CD14-positive monocyte (primary cell): Measurements from ENCODE around the gene DACT3. TPM values are rescaled to one million over a fixed set of nuclear protein-coding genes. Genes with fewer than 3 reads are reported as not detected.
A peak's percentile ranks its signal among the peaks of the same experiment; 100 is the strongest.

Experiments
- DNase-seq, 3 donors: peaks; one replicate each; pipeline ENCODE4 v3.0.0-alpha.2; 2011 to 2022
- H2AFZ ChIP-seq: 2 replicates; pipeline ENCODE4 v1.6.0; 2012; ENCODE audit warnings: mild to moderate bottlenecking, low read depth, low read length, inconsistent platforms; ENCODE audit not compliant: insufficient read depth, poor library complexity, severe bottlenecking
- H3K27ac ChIP-seq, 2 donors: 1 replicate in 1 of 2; 2 replicates in 1 of 2; pipeline ENCODE4 v1.5.1; 2012 to 2013; ENCODE audit warnings: low read length in 2 of 2, control low read depth in 1 of 2, inconsistent platforms in 1 of 2, low read depth in 1 of 2, mild to moderate bottlenecking in 1 of 2
- H3K27me3 ChIP-seq, 2 donors: one replicate each; pipeline versions ENCODE4 v1.6.0 to v1.6.1; 2011 to 2013; ENCODE audit warnings: low read length in 2 of 2; ENCODE audit not compliant: control insufficient read depth in 2 of 2, insufficient read depth in 2 of 2
- H3K36me3 ChIP-seq, 2 donors: replicated peaks in 1 of 2; 1 replicate in 1 of 2; 2 replicates in 1 of 2; pipeline versions ENCODE4 v1.5.1 to v1.6.1; 2012 to 2013; ENCODE audit warnings: low read length in 2 of 2, control low read depth in 1 of 2, inconsistent platforms in 1 of 2, mild to moderate bottlenecking in 1 of 2; ENCODE audit not compliant: insufficient read depth in 2 of 2, control insufficient read depth in 1 of 2
- H3K4me1 ChIP-seq, 2 donors: 1 replicate in 1 of 2; 2 replicates in 1 of 2; pipeline versions ENCODE4 v1.5.1 to v1.6.1; 2012 to 2013; ENCODE audit warnings: low read length in 2 of 2, control low read depth in 1 of 2, inconsistent platforms in 1 of 2, mild to moderate bottlenecking in 1 of 2, moderate library complexity in 1 of 2; ENCODE audit not compliant: insufficient read depth in 2 of 2, control insufficient read depth in 1 of 2
- H3K4me2 ChIP-seq: replicated peaks from 2 replicates; pipeline ENCODE3; 2012; ENCODE audit warnings: low read length, moderate library complexity, mild to moderate bottlenecking; ENCODE audit not compliant: poor library complexity, severe bottlenecking; ENCODE audit errors: extremely low read depth
- H3K4me3 ChIP-seq, 3 experiments: fragments of 200-600 bp in 1 of 3; sonication (generic) in 1 of 3; replicated peaks in 1 of 3; 1 replicate in 2 of 3; 2 replicates in 1 of 3; pipeline ENCODE4 v1.5.1; 2011 to 2013; ENCODE audit warnings: low read length in 3 of 3, mild to moderate bottlenecking in 3 of 3, control low read depth in 2 of 3, low read depth in 2 of 3, inconsistent platforms in 1 of 3, moderate library complexity in 1 of 3
- H3K79me2 ChIP-seq: 2 replicates; pipeline ENCODE4 v1.6.0; 2012; ENCODE audit warnings: mild to moderate bottlenecking, control low read depth, inconsistent platforms, low read length, moderate library complexity; ENCODE audit not compliant: insufficient read depth
- H3K9ac ChIP-seq: 2 replicates; pipeline ENCODE4 v1.6.0; 2017; ENCODE audit warnings: low read length, mild to moderate bottlenecking; ENCODE audit not compliant: insufficient read depth, poor library complexity, severe bottlenecking
- H3K9me3 ChIP-seq, 2 donors: replicated peaks in 1 of 2; 1 replicate in 1 of 2; 2 replicates in 1 of 2; pipeline versions ENCODE4 v1.5.1 to v1.6.1; 2012 to 2013; ENCODE audit warnings: low read length in 2 of 2, control low read depth in 1 of 2; ENCODE audit not compliant: control insufficient read depth in 1 of 2, insufficient read depth in 1 of 2
- H4K20me1 ChIP-seq: 2 replicates; pipeline ENCODE4 v1.6.0; 2012; ENCODE audit warnings: mild to moderate bottlenecking, low read length, control low read depth, moderate library complexity; ENCODE audit not compliant: insufficient read depth
- H3K27ac Mint-ChIP-seq, 7 donors: one replicate each; pipeline ENCODE4 v1.8.0; 2020; ENCODE audit warnings: mild to moderate bottlenecking in 7 of 7, mixed read lengths in 7 of 7, moderate library complexity in 6 of 7, inconsistent platforms in 2 of 7
- H3K27me3 Mint-ChIP-seq, 3 donors: one replicate each; pipeline ENCODE4 v1.8.0; 2021 to 2022; ENCODE audit warnings: low read depth in 3 of 3, mild to moderate bottlenecking in 3 of 3, mixed read lengths in 3 of 3, moderate library complexity in 3 of 3, inconsistent platforms in 1 of 3
- H3K36me3 Mint-ChIP-seq, 2 donors: one replicate each; pipeline ENCODE4 v1.8.0; 2020; ENCODE audit warnings: mixed read lengths in 2 of 2, inconsistent platforms in 1 of 2, mild to moderate bottlenecking in 1 of 2
- H3K4me1 Mint-ChIP-seq: one replicate; pipeline ENCODE4 v1.8.0; 2020; ENCODE audit warnings: mild to moderate bottlenecking, mixed read lengths
- H3K4me3 Mint-ChIP-seq, 2 donors: one replicate each; pipeline ENCODE4 v1.8.0; 2020; ENCODE audit warnings: mild to moderate bottlenecking in 2 of 2, mixed read lengths in 2 of 2, moderate library complexity in 1 of 2
- H3K9me3 Mint-ChIP-seq, 7 donors: one replicate each; pipeline ENCODE4 v1.8.0; 2020 to 2022; ENCODE audit warnings: mixed read lengths in 7 of 7, mild to moderate bottlenecking in 6 of 7, moderate library complexity in 6 of 7, inconsistent platforms in 2 of 7
- WGBS: methylation state at CpG from one replicate; pipeline ENCODE4 v1.1.5; 2013; ENCODE audit warnings: missing lambda C conversion rate; ENCODE audit not compliant: insufficient coverage; 5-methylcytosine and 5-hydroxymethylcytosine counted together
- intact Hi-C, 2 donors: fragments of 100-400 bp; cut with micrococcal nuclease; formaldehyde crosslinking; loops; one replicate each; pipeline versions ENCODE4 v1.15.0 to v1.15.1; 2023
- polyA plus RNA-seq, 3 donors: library from polyadenylated mRNA; depleted of rRNA in 1 of 3; unstranded in 2 of 3; stranded (reverse) in 1 of 3; fragments of 300-500 nt in 2 of 3; fragments of >200 nt in 1 of 3; fragmentation: Illumina TruSeq in 2 of 3; gene quantifications; 1 replicate in 2 of 3; 2 replicates in 1 of 3; pipeline ENCODE4 v1.2.3, GENCODE V29; 2012 to 2021
- TF ChIP-seq, protein P1 (sequence below): fragments of 200-600 bp; IDR thresholded peaks from one replicate; pipeline ENCODE4 v1.8.0; 2022; ENCODE audit warnings: antibody characterized with exemption, mild to moderate bottlenecking

Gene DACT3
- polyA plus RNA-seq, 3 donors: 0.05 to 0.23 (median 0.09) TPM

DNA sequence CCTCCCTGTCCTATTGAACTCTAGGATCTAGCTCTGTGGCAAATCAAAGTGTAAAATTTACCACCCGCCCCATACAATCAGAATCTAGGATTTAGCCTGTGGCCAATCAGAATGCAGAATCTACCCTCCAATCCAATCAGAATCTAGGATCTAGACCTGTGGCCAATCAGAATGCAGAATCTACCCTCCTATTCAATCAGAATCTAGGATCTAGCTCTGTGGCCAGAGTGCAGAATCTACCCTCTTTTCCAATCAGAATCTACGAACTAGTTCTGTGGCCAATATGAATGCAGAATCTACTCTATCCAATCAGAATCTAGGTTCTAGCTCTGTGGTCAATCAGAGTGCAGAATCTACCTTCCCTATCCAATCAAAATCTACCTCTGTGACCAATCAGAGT lies 30.1 kb upstream of the DACT3 start:
- Histone ChIP-seq H3K36me3 (peaks cover 86 to 93% of the 10 kb centered on the region in 2 donors), H3K79me2 (no peaks in the 10 kb centered on the region), H3K27me3 (no peaks in the 10 kb centered on the region), H3K4me2 (no peak overlapping the region), H4K20me1 (no peaks in the 10 kb centered on the region), H3K4me1 (no peaks in the 10 kb centered on the region), H3K27ac (no peak overlapping the region), H3K9ac (no peak overlapping the region), H3K9me3 (peaks cover 0 to 4% of the 10 kb centered on the region in 2 donors), H3K4me3 (no peak overlapping the region), H2AFZ (no peak overlapping the region)
- no peak for DNase-seq
- TF ChIP-seq, protein P1, sequence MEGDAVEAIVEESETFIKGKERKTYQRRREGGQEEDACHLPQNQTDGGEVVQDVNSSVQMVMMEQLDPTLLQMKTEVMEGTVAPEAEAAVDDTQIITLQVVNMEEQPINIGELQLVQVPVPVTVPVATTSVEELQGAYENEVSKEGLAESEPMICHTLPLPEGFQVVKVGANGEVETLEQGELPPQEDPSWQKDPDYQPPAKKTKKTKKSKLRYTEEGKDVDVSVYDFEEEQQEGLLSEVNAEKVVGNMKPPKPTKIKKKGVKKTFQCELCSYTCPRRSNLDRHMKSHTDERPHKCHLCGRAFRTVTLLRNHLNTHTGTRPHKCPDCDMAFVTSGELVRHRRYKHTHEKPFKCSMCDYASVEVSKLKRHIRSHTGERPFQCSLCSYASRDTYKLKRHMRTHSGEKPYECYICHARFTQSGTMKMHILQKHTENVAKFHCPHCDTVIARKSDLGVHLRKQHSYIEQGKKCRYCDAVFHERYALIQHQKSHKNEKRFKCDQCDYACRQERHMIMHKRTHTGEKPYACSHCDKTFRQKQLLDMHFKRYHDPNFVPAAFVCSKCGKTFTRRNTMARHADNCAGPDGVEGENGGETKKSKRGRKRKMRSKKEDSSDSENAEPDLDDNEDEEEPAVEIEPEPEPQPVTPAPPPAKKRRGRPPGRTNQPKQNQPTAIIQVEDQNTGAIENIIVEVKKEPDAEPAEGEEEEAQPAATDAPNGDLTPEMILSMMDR: no peak
- no peaks in the 10 kb centered on the region for H3K4me1 Mint-ChIP-seq
- WGBS: 50% methylated on average over 2 of the region's 2 CpGs
- H3K27ac Mint-ChIP-seq: no peak overlapping the region
- no peak overlapping the region for H3K4me3 Mint-ChIP-seq
- peaks cover 81 to 97% of the 10 kb centered on the region in 2 donors for H3K36me3 Mint-ChIP-seq
- peaks cover 0 to 4% (median 2%) of the 10 kb centered on the region in 3 donors for H3K27me3 Mint-ChIP-seq
- intact Hi-C loops: no loop called here
- peaks cover 0 to 10% (median 2%) of the 10 kb centered on the region in 7 donors for H3K9me3 Mint-ChIP-seq

DNA sequence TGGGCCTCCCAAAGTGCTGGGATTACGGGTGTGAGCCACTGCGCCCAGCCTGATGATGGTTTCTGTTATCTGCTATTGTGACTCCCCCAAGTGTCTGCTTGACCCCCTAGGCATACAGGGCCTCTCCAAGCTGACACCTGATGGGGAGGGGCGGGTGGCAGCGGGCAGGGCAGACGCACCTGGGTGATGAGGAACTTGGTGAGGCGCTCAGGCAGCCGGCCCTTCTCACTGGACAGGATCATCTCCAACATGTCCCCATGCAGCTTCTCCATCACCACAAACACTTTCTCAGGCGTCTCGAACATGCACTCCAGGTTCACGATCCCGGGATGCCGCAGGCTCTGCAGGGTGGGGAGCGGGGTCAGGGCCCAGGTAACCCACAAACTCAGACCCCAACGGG lies 28.4 kb upstream of the DACT3 start:
- no peak overlapping the region for H3K4me2 ChIP-seq
- H3K4me3 Mint-ChIP-seq: no peak overlapping the region
- H3K27me3 Mint-ChIP-seq: peaks cover 0 to 4% (median 2%) of the 10 kb centered on the region in 3 donors
- H3K79me2 ChIP-seq: no peaks in the 10 kb centered on the region
- H3K27ac ChIP-seq: no peak overlapping the region
- intact Hi-C loops: no loop called here
- no peak for DNase-seq
- H2AFZ ChIP-seq: no peak overlapping the region
- no peak overlapping the region for H3K9ac ChIP-seq
- no peaks in the 10 kb centered on the region for H3K27me3 ChIP-seq
- H3K4me1 ChIP-seq: no peaks in the 10 kb centered on the region
- no peak overlapping the region for H3K4me3 ChIP-seq
- peaks cover 0 to 4% of the 10 kb centered on the region in 2 donors for H3K9me3 ChIP-seq
- TF ChIP-seq, protein P1: no peak
- peaks cover 86 to 93% of the 10 kb centered on the region in 2 donors for H3K36me3 ChIP-seq
- peak overlapping the region in 1 of 7 donors; percentile 36 for H3K27ac Mint-ChIP-seq
- H3K4me1 Mint-ChIP-seq: no peaks in the 10 kb centered on the region
- H3K9me3 Mint-ChIP-seq: peaks cover 0 to 10% (median 2%) of the 10 kb centered on the region in 7 donors
- H3K36me3 Mint-ChIP-seq: peaks cover 82 to 97% of the 10 kb centered on the region in 2 donors
- H4K20me1 ChIP-seq: no peaks in the 10 kb centered on the region
- 98% methylated on average over 8 of the region's 14 CpGs for WGBS
